Right atrium auricular region (tissue), 2 donors: ENCODE data around the gene LCE3C. TPM values are rescaled to one million over a fixed set of nuclear protein-coding genes. Genes with fewer than 3 reads are reported as not detected.

Experiments
- DNase-seq: peaks from one replicate; pipeline ENCODE4 v3.0.0-alpha.2; 2019; ENCODE audit warnings: low spot score
- H3K27ac ChIP-seq, 2 donors: fragments of 200-600 bp; sonication (generic); 1 replicate in 1 of 2; 2 replicates in 1 of 2; pipeline ENCODE4 v1.5.1; 2016 to 2019
- H3K27me3 ChIP-seq, 2 donors: fragments of 200-600 bp; sonication (generic); one replicate each; pipeline versions ENCODE4 v1.5.1 to v1.6.0; 2017 to 2019
- H3K36me3 ChIP-seq: fragments of 200-600 bp; sonication (generic); one replicate; pipeline ENCODE4 v1.5.1; 2016
- H3K4me1 ChIP-seq, 2 donors: fragments of 200-600 bp; sonication (generic); one replicate each; pipeline versions ENCODE4 v1.5.1 to v1.6.0; 2017 to 2019
- H3K4me3 ChIP-seq, 2 donors: fragments of 200-600 bp; sonication (generic); 1 replicate in 1 of 2; 2 replicates in 1 of 2; pipeline ENCODE4 v1.5.1; 2017 to 2019; ENCODE audit warnings: mild to moderate bottlenecking in 1 of 2, moderate library complexity in 1 of 2
- H3K9me3 ChIP-seq, 2 donors: fragments of 200-600 bp; sonication (generic); one replicate each; pipeline ENCODE4 v1.5.1; 2019
- total RNA-seq, 2 donors: library from RNA; depleted of rRNA; stranded (reverse); fragments of >200 nt; gene quantifications; one replicate each; pipeline ENCODE4 v1.1.0, GENCODE V29; 2016
- TF ChIP-seq, protein P1 (sequence below), 2 donors: fragments of 200-600 bp; sonication (generic); IDR thresholded peaks; one replicate each; pipeline ENCODE4 v1.5.1; 2019; ENCODE audit warnings: antibody characterized with exemption in 2 of 2

Gene LCE3C
- total RNA-seq, 2 donors from 2014 or later = not detected

DNA sequence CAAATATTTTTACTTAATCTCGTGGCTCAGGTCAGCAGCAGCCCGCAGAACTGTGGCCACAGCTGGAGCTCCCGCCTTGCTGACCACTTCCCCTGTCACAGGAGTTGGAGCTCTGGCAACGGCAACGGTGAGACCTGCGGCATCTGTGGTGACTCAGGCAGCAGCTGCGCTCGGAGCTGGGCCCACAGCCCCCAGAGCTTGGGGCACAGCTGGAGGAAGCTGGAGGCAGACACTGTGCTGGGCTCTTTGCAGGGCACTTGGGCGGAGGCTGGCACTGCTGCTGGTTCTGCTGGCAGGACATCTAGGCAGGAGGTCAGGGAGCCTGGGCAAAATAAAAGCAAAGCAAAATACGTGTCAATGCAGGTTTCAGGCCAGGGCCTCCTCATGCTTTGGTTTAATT is 22.8 kb downstream of the LCE3C start, which contains the start of gene LCE3A:
TSS of gene LCE3A (minus strand) at position 301 of the 400 bp plus-strand sequence. CDS start at position 301, 0 bp downstream.
- DNase-seq = no peak
- Histone ChIP-seq H3K36me3 (no peaks in the 10 kb centered on the region), H3K4me1 (no peaks in the 10 kb centered on the region), H3K27ac (no peak within 1 kb of the TSS), H3K4me3 (no peak within 1 kb of the TSS), H3K27me3 (no peaks in the 10 kb centered on the region), H3K9me3 (peaks cover 0 to 19% of the 10 kb centered on the region in 2 donors)
- TF ChIP-seq, protein P1, sequence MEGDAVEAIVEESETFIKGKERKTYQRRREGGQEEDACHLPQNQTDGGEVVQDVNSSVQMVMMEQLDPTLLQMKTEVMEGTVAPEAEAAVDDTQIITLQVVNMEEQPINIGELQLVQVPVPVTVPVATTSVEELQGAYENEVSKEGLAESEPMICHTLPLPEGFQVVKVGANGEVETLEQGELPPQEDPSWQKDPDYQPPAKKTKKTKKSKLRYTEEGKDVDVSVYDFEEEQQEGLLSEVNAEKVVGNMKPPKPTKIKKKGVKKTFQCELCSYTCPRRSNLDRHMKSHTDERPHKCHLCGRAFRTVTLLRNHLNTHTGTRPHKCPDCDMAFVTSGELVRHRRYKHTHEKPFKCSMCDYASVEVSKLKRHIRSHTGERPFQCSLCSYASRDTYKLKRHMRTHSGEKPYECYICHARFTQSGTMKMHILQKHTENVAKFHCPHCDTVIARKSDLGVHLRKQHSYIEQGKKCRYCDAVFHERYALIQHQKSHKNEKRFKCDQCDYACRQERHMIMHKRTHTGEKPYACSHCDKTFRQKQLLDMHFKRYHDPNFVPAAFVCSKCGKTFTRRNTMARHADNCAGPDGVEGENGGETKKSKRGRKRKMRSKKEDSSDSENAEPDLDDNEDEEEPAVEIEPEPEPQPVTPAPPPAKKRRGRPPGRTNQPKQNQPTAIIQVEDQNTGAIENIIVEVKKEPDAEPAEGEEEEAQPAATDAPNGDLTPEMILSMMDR (IDR thresholded peaks at IDR 0.05) = no peak

DNA sequence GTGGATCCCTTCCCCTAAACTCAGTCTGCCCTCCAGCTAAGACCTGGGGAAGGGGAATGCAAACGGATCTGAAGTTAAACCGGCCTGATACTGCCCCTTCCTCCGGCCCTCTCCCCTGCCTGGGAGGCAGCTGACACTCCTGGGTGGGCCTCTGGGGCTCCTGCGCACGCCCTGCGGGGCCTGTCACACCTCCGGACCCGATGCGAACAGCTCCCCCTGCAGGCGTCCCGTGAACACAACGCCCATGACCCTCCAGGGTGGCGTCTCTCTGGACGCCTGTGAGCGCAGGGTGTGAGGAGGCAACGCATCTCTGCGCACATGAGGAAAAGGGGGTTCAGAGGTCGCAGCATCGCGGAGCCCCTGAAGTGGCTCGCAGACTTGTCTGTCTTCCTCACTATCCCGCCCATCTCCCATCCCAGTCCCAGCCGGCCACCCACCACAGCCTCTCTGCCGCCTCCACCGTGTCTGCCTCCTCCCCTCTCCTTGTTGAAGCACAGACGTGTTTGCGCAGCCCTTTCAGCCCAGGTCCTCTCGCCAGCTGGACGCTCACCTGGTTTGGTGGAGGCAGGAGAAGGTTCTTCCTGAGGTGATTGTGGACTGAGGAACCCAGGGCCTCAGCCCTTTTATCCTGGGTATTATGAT is 23.3 kb downstream of the LCE3C start:
- TF ChIP-seq, protein P1 (IDR thresholded peaks at IDR 0.05) = no peak
- Histone ChIP-seq H3K27me3 (no peaks in the 10 kb centered on the region), H3K4me3 (no peak overlapping the region), H3K27ac (no peak overlapping the region), H3K9me3 (peaks cover 0 to 16% of the 10 kb centered on the region in 2 donors), H3K36me3 (no peaks in the 10 kb centered on the region), H3K4me1 (no peaks in the 10 kb centered on the region)
- no peak for DNase-seq

DNA sequence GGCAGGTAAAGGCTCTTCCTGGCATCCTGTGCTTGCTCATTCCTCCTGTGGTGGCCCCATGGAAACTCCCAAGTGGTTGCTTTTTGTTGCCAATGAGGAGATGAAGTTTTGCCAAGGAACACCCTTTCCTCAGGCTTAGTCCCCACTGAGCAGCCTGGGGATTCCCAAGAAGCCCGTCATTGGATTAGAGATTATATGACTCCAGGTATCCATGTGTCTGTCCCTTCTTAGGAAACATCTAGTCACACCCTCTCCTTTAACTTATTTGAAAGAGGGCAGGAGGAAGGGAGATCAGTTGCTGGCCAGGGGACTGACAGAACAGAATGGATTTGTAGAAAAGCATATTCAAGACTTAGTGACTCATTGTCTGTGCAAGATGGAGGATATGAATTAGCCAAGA is 26.7 kb downstream of the LCE3C start:
- no peaks in the 10 kb centered on the region for H3K9me3 ChIP-seq
- H3K27ac ChIP-seq = no peak overlapping the region
- H3K36me3 ChIP-seq = no peaks in the 10 kb centered on the region
- no peak for DNase-seq
- H3K27me3 ChIP-seq = no peaks in the 10 kb centered on the region
- no peak overlapping the region for H3K4me3 ChIP-seq
- H3K4me1 ChIP-seq = no peaks in the 10 kb centered on the region
- TF ChIP-seq, protein P1 (IDR thresholded peaks at IDR 0.05) = no peak

DNA sequence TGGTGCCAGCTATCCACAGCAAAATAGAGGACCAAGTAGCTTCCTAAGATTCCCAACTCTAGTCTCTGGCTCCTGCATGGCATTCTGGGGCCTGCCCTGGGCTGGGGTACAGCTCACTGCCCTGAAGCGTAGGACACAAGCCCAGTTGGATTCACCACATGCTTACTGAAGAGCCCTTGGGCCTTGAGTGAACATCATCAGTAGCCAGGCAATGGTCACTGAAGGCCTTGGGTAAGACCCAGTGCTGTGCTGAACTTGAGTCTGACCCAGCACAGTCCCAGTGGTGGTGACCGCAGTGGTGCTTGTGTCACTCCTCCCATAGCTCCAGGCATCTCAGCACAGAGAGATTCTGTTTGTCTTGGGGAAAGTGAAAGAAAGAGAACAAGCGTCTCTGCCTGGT is 30.6 kb downstream of the LCE3C start:
- TF ChIP-seq, protein P1 (IDR thresholded peaks at IDR 0.05) = no peak
- Histone ChIP-seq H3K4me3 (no peak overlapping the region), H3K4me1 (no peaks in the 10 kb centered on the region), H3K27me3 (no peaks in the 10 kb centered on the region), H3K9me3 (peaks cover 0 to 6% of the 10 kb centered on the region in 2 donors), H3K27ac (no peak overlapping the region), H3K36me3 (no peaks in the 10 kb centered on the region)
- no peak for DNase-seq

DNA sequence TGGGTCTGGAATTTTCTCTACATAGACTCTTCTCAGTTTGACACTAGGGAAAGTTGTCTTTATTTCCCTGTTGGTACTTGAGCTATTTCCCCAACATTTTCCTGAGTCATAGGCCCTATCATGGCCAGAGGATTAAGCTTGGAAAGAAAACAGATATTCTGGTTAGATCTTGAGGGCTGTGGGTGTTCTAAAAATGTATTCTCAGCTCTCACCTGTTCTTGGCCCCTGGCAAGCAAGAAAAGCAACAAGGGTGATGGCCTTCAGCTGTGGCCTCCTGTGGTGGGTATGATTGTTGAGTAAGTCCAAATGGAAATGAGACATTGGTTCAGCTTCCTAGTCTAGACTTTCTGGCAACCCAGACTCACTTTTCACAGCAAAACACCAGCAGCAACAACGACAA is 40.3 kb downstream of the LCE3C start:
- TF ChIP-seq, protein P1 (IDR thresholded peaks at IDR 0.05) = no peak
- H3K27me3 ChIP-seq = no peaks in the 10 kb centered on the region
- H3K9me3 ChIP-seq = peaks cover 0 to 6% of the 10 kb centered on the region in 2 donors
- DNase-seq = no peak
- H3K4me3 ChIP-seq = no peak overlapping the region
- H3K4me1 ChIP-seq = no peaks in the 10 kb centered on the region
- H3K27ac ChIP-seq = no peak overlapping the region
- H3K36me3 ChIP-seq = no peaks in the 10 kb centered on the region

DNA sequence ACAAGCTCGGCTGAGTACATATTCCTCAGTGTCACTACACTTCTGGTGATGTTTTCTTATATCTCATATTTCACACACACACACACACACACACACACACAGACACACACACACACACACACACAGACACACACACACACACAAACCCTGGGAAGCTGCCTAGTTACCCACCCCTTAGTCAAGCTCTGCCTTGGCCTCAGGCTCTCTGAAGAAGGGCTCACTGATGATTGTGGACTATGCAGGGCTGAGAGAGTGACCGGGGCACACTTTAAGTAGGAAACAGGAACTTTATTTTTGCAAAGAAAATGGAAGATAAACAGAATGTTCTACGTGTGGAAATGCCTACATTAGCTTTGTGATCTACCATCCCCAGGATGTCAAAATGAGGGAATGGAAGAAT is 43.9 kb downstream of the LCE3C start:
- no peak overlapping the region for H3K4me3 ChIP-seq
- DNase-seq = no peak
- no peaks in the 10 kb centered on the region for H3K36me3 ChIP-seq
- H3K9me3 ChIP-seq = peaks cover 0 to 2% of the 10 kb centered on the region in 2 donors
- H3K27ac ChIP-seq = no peak overlapping the region
- TF ChIP-seq, protein P1 (IDR thresholded peaks at IDR 0.05) = no peak
- no peaks in the 10 kb centered on the region for H3K27me3 ChIP-seq
- H3K4me1 ChIP-seq = no peaks in the 10 kb centered on the region
